CD14-positive monocyte (primary cell): Measurements from ENCODE around the gene DLK2. TPM values are rescaled to one million over a fixed set of nuclear protein-coding genes. Genes with fewer than 3 reads are reported as not detected.

Source experiments
- DNase-seq, 3 donors: peaks; one replicate each; pipeline ENCODE4 v3.0.0-alpha.2; 2011 to 2022
- H2AFZ ChIP-seq: 2 replicates; pipeline ENCODE4 v1.6.0; 2012; ENCODE audit warnings: mild to moderate bottlenecking, low read depth, low read length, inconsistent platforms; ENCODE audit not compliant: insufficient read depth, poor library complexity, severe bottlenecking
- H3K27ac ChIP-seq, 2 donors: 1 replicate in 1 of 2; 2 replicates in 1 of 2; pipeline ENCODE4 v1.5.1; 2012 to 2013; ENCODE audit warnings: low read length in 2 of 2, control low read depth in 1 of 2, inconsistent platforms in 1 of 2, low read depth in 1 of 2, mild to moderate bottlenecking in 1 of 2
- H3K27me3 ChIP-seq, 2 donors: one replicate each; pipeline versions ENCODE4 v1.6.0 to v1.6.1; 2011 to 2013; ENCODE audit warnings: low read length in 2 of 2; ENCODE audit not compliant: control insufficient read depth in 2 of 2, insufficient read depth in 2 of 2
- H3K36me3 ChIP-seq, 2 donors: replicated peaks in 1 of 2; 1 replicate in 1 of 2; 2 replicates in 1 of 2; pipeline versions ENCODE4 v1.5.1 to v1.6.1; 2012 to 2013; ENCODE audit warnings: low read length in 2 of 2, control low read depth in 1 of 2, inconsistent platforms in 1 of 2, mild to moderate bottlenecking in 1 of 2; ENCODE audit not compliant: insufficient read depth in 2 of 2, control insufficient read depth in 1 of 2
- H3K4me1 ChIP-seq, 2 donors: 1 replicate in 1 of 2; 2 replicates in 1 of 2; pipeline versions ENCODE4 v1.5.1 to v1.6.1; 2012 to 2013; ENCODE audit warnings: low read length in 2 of 2, control low read depth in 1 of 2, inconsistent platforms in 1 of 2, mild to moderate bottlenecking in 1 of 2, moderate library complexity in 1 of 2; ENCODE audit not compliant: insufficient read depth in 2 of 2, control insufficient read depth in 1 of 2
- H3K4me2 ChIP-seq: replicated peaks from 2 replicates; pipeline ENCODE3; 2012; ENCODE audit warnings: low read length, moderate library complexity, mild to moderate bottlenecking; ENCODE audit not compliant: poor library complexity, severe bottlenecking; ENCODE audit errors: extremely low read depth
- H3K4me3 ChIP-seq, 3 experiments: fragments of 200-600 bp in 1 of 3; sonication (generic) in 1 of 3; replicated peaks in 1 of 3; 1 replicate in 2 of 3; 2 replicates in 1 of 3; pipeline ENCODE4 v1.5.1; 2011 to 2013; ENCODE audit warnings: low read length in 3 of 3, mild to moderate bottlenecking in 3 of 3, control low read depth in 2 of 3, low read depth in 2 of 3, inconsistent platforms in 1 of 3, moderate library complexity in 1 of 3
- H3K79me2 ChIP-seq: 2 replicates; pipeline ENCODE4 v1.6.0; 2012; ENCODE audit warnings: mild to moderate bottlenecking, control low read depth, inconsistent platforms, low read length, moderate library complexity; ENCODE audit not compliant: insufficient read depth
- H3K9ac ChIP-seq: 2 replicates; pipeline ENCODE4 v1.6.0; 2017; ENCODE audit warnings: low read length, mild to moderate bottlenecking; ENCODE audit not compliant: insufficient read depth, poor library complexity, severe bottlenecking
- H3K9me3 ChIP-seq, 2 donors: replicated peaks in 1 of 2; 1 replicate in 1 of 2; 2 replicates in 1 of 2; pipeline versions ENCODE4 v1.5.1 to v1.6.1; 2012 to 2013; ENCODE audit warnings: low read length in 2 of 2, control low read depth in 1 of 2; ENCODE audit not compliant: control insufficient read depth in 1 of 2, insufficient read depth in 1 of 2
- H4K20me1 ChIP-seq: 2 replicates; pipeline ENCODE4 v1.6.0; 2012; ENCODE audit warnings: mild to moderate bottlenecking, low read length, control low read depth, moderate library complexity; ENCODE audit not compliant: insufficient read depth
- H3K27ac Mint-ChIP-seq, 7 donors: one replicate each; pipeline ENCODE4 v1.8.0; 2020; ENCODE audit warnings: mild to moderate bottlenecking in 7 of 7, mixed read lengths in 7 of 7, moderate library complexity in 6 of 7, inconsistent platforms in 2 of 7
- H3K27me3 Mint-ChIP-seq, 3 donors: one replicate each; pipeline ENCODE4 v1.8.0; 2021 to 2022; ENCODE audit warnings: low read depth in 3 of 3, mild to moderate bottlenecking in 3 of 3, mixed read lengths in 3 of 3, moderate library complexity in 3 of 3, inconsistent platforms in 1 of 3
- H3K36me3 Mint-ChIP-seq, 2 donors: one replicate each; pipeline ENCODE4 v1.8.0; 2020; ENCODE audit warnings: mixed read lengths in 2 of 2, inconsistent platforms in 1 of 2, mild to moderate bottlenecking in 1 of 2
- H3K4me1 Mint-ChIP-seq: one replicate; pipeline ENCODE4 v1.8.0; 2020; ENCODE audit warnings: mild to moderate bottlenecking, mixed read lengths
- H3K4me3 Mint-ChIP-seq, 2 donors: one replicate each; pipeline ENCODE4 v1.8.0; 2020; ENCODE audit warnings: mild to moderate bottlenecking in 2 of 2, mixed read lengths in 2 of 2, moderate library complexity in 1 of 2
- H3K9me3 Mint-ChIP-seq, 7 donors: one replicate each; pipeline ENCODE4 v1.8.0; 2020 to 2022; ENCODE audit warnings: mixed read lengths in 7 of 7, mild to moderate bottlenecking in 6 of 7, moderate library complexity in 6 of 7, inconsistent platforms in 2 of 7
- CTCF ChIP-seq: fragments of 200-600 bp; IDR thresholded peaks from one replicate; pipeline ENCODE4 v1.8.0; 2022; ENCODE audit warnings: antibody characterized with exemption, mild to moderate bottlenecking
- WGBS: methylation state at CpG from one replicate; pipeline ENCODE4 v1.1.5; 2013; ENCODE audit warnings: missing lambda C conversion rate; ENCODE audit not compliant: insufficient coverage; 5-methylcytosine and 5-hydroxymethylcytosine counted together
- intact Hi-C, 2 donors: fragments of 100-400 bp; cut with micrococcal nuclease; formaldehyde crosslinking; loops; one replicate each; pipeline versions ENCODE4 v1.15.0 to v1.15.1; 2023
- polyA plus RNA-seq, 3 donors: library from polyadenylated mRNA; depleted of rRNA in 1 of 3; unstranded in 2 of 3; stranded (reverse) in 1 of 3; fragments of 300-500 nt in 2 of 3; fragments of >200 nt in 1 of 3; fragmentation: Illumina TruSeq in 2 of 3; gene quantifications; 1 replicate in 2 of 3; 2 replicates in 1 of 3; pipeline ENCODE4 v1.2.3, GENCODE V29; 2012 to 2021

Gene DLK2
- polyA plus RNA-seq, 3 donors = 0.08 TPM; not detected in 2

GRCh38 chr6:43493833-43494232 lies 38.5 kb upstream of the DLK2 start:
- Mint-ChIP-seq H3K36me3 (peaks cover 31 to 43% of the 10 kb centered on the region in 2 donors), H3K4me1 (peaks cover 8% of the 10 kb centered on the region), H3K9me3 (no peaks in the 10 kb centered on the region), H3K4me3 (no peak overlapping the region), H3K27me3 (peaks cover 0 to 4% (median 0%) of the 10 kb centered on the region in 3 donors), H3K27ac (no peak overlapping the region)
- Histone ChIP-seq H3K4me3 (no peak overlapping the region), H3K9me3 (no peaks in the 10 kb centered on the region), H4K20me1 (peaks cover 53% of the 10 kb centered on the region), H3K36me3 (peaks cover 32 to 71% of the 10 kb centered on the region in 2 donors), H3K27me3 (no peaks in the 10 kb centered on the region), H3K9ac (no peak overlapping the region), H2AFZ (no peak overlapping the region), H3K4me1 (no peaks in the 10 kb centered on the region), H3K4me2 (no peak overlapping the region), H3K27ac (no peak overlapping the region), H3K79me2 (no peaks in the 10 kb centered on the region)
- intact Hi-C loops = no loop called here
- DNase-seq = no peak
- no peak for TF ChIP-seq CTCF
- 100% methylated on average over 1 of the region's 7 CpGs for WGBS

GRCh38 chr6:43493230-43493629 lies 37.9 kb upstream of the DLK2 start:
- Histone ChIP-seq H3K27me3 (no peaks in the 10 kb centered on the region), H3K4me1 (no peaks in the 10 kb centered on the region), H3K4me3 (no peak overlapping the region), H3K79me2 (no peaks in the 10 kb centered on the region), H4K20me1 (peaks cover 58% of the 10 kb centered on the region), H3K9me3 (no peaks in the 10 kb centered on the region), H3K27ac (no peak overlapping the region), H3K36me3 (peaks cover 26 to 71% of the 10 kb centered on the region in 2 donors), H2AFZ (no peak overlapping the region), H3K9ac (no peak overlapping the region), H3K4me2 (no peak overlapping the region)
- Mint-ChIP-seq H3K27ac (no peak overlapping the region), H3K9me3 (no peaks in the 10 kb centered on the region), H3K36me3 (peaks cover 25 to 41% of the 10 kb centered on the region in 2 donors), H3K27me3 (peaks cover 0 to 4% (median 0%) of the 10 kb centered on the region in 3 donors), H3K4me3 (no peak overlapping the region), H3K4me1 (peaks cover 8% of the 10 kb centered on the region)
- intact Hi-C loops = no loop called here
- no peak for DNase-seq
- no peak for TF ChIP-seq CTCF
- 100% methylated on average over 2 of the region's 2 CpGs for WGBS
